HEK293T (cell line): ENCODE data around the gene MAP4K1.
A peak's percentile ranks its signal among the peaks of the same experiment; 100 is the strongest.

ENCODE experiments used
- CTCF ChIA-PET: fragments of 350-600 bp; formaldehyde crosslinking; extraction: SDS; loops from one replicate; lab custom pipeline; 2021; ENCODE audit warnings: antibody characterized with exemption, inconsistent platforms; lab: Yijun Ruan, JAX
- POLR2A ChIA-PET: fragments of 350-600 bp; formaldehyde crosslinking; extraction: SDS; loops from one replicate; lab custom pipeline; 2020; ENCODE audit warnings: antibody characterized with exemption, inconsistent platforms; lab: Yijun Ruan, JAX
- DNase-seq: peaks from one replicate; pipeline ENCODE4 v3.0.0; 2012; ENCODE audit warnings: mixed read lengths; ENCODE audit errors: extremely low spot score
- ARNT ChIP-seq: fragments of 450-650 bp; IDR thresholded peaks from 2 replicates; pipeline ENCODE4 v1.6.1; 2017; ENCODE audit warnings: mild to moderate bottlenecking
- BHLHE40 ChIP-seq: fragments of 450-650 bp; IDR thresholded peaks from 2 replicates; pipeline ENCODE4 v1.6.1; 2016; ENCODE audit warnings: mild to moderate bottlenecking, moderate library complexity, borderline replicate concordance
- CTBP1 ChIP-seq: fragments of 450-650 bp; IDR thresholded peaks from 2 replicates; pipeline ENCODE4 v1.6.1; 2016; ENCODE audit warnings: borderline replicate concordance
- ELF4 ChIP-seq: fragments of 450-650 bp; IDR thresholded peaks from 2 replicates; pipeline ENCODE4 v1.6.1; 2017; ENCODE audit warnings: antibody characterized with exemption
- FOXA1 ChIP-seq: fragments of 450-650 bp; IDR thresholded peaks from 2 replicates; pipeline ENCODE4 v1.6.1; 2016; ENCODE audit warnings: mild to moderate bottlenecking
- FOXK2 ChIP-seq: fragments of 450-650 bp; IDR thresholded peaks from 2 replicates; pipeline ENCODE4 v1.6.1; 2016; ENCODE audit warnings: mild to moderate bottlenecking
- FOXM1 ChIP-seq: fragments of 450-650 bp; IDR thresholded peaks from 2 replicates; pipeline ENCODE4 v1.6.1; 2017; ENCODE audit warnings: mild to moderate bottlenecking, borderline replicate concordance
- HDGF ChIP-seq: fragments of 450-650 bp; IDR thresholded peaks from 2 replicates; pipeline ENCODE4 v1.6.1; 2017; ENCODE audit warnings: antibody characterized with exemption, borderline replicate concordance
- L3MBTL2 ChIP-seq: fragments of 450-650 bp; conservative IDR thresholded peaks from 2 replicates; pipeline ENCODE4 v1.6.1; 2016; ENCODE audit warnings: mild to moderate bottlenecking
- LEF1 ChIP-seq: fragments of 450-650 bp; IDR thresholded peaks from 2 replicates; pipeline ENCODE4 v1.6.1; 2017; ENCODE audit warnings: mild to moderate bottlenecking, borderline replicate concordance
- NFRKB ChIP-seq: fragments of 450-650 bp; IDR thresholded peaks from 2 replicates; pipeline ENCODE4 v1.6.1; 2016; ENCODE audit warnings: mild to moderate bottlenecking, moderate library complexity
- PKNOX1 ChIP-seq: fragments of 450-650 bp; IDR thresholded peaks from 2 replicates; pipeline ENCODE4 v1.6.1; 2016
- SP1 ChIP-seq: fragments of 450-650 bp; IDR thresholded peaks from 2 replicates; pipeline ENCODE4 v1.6.1; 2017
- SUZ12 ChIP-seq: fragments of 450-650 bp; IDR thresholded peaks from 2 replicates; pipeline ENCODE4 v1.6.1; 2016; ENCODE audit warnings: mild to moderate bottlenecking
- TARDBP ChIP-seq: fragments of 450-650 bp; IDR thresholded peaks from 2 replicates; pipeline ENCODE4 v1.6.1; 2016
- ZNF384 ChIP-seq: fragments of 450-650 bp; IDR thresholded peaks from 2 replicates; pipeline ENCODE4 v1.6.1; 2016

Gene MAP4K1

GRCh38 chr19:38648769-38649304 is 31.1 kb upstream of the MAP4K1 start:
- POLR2A ChIA-PET, result interaction anchor here (0.9 to 3.0 kb wide), 7 partner anchors 12 to 251 kb away, joined by 3 to 39 read pairs (median 4); partner anchors contain the start of genes EIF3K, MAP4K1 and NFKBIB
- CTCF ChIA-PET, result no interaction called here
- no peak for TF ChIP-seq SP1
- no peak for TF ChIP-seq ARNT
- TF ChIP-seq BHLHE40, result no peak
- no peak for TF ChIP-seq LEF1
- no peak for TF ChIP-seq FOXA1
- no peak for DNase-seq

- no peak for DNase-seq
- POLR2A ChIA-PET, result interaction anchor here (0.7 to 3.0 kb wide), 11 partner anchors 16 to 282 kb away, joined by 3 to 39 read pairs (median 5); partner anchors contain the start of genes EIF3K, MAP4K1, MRPS12 and NFKBIB
- no peak for TF ChIP-seq FOXK2
- TF ChIP-seq FOXM1, result no peak
- no peak for TF ChIP-seq HDGF
- TF ChIP-seq TARDBP, result no peak
- TF ChIP-seq LEF1, result no peak
- no peak for TF ChIP-seq CTBP1
- CTCF ChIA-PET, result interaction anchor here (1.2 to 2.4 kb wide), 2 partner anchors 14 to 170 kb away, joined by 3 to 19 read pairs; no protein-coding TSS in a partner anchor
Measured at GRCh38 chr19:38647966-38648768, 30.4 kb upstream of the MAP4K1 start.

- peak; percentile 98 for DNase-seq
- ChIA-PET POLR2A (interaction anchor here (0.6 to 3.0 kb wide), 19 partner anchors 9 to 283 kb away, joined by 3 to 39 read pairs (median 3); partner anchors contain the start of genes EIF3K, FAM98C, MAP4K1 and MRPS12), CTCF (interaction anchor here (1.2 to 2.4 kb wide), 2 partner anchors 13 to 169 kb away, joined by 3 to 19 read pairs; no protein-coding TSS in a partner anchor)
- peak; percentile 65; the same call in 1 of the 2 replicates for TF ChIP-seq PKNOX1
- TF ChIP-seq ARNT, result no peak
- peak; percentile 43; the same call in 1 of the 2 replicates for TF ChIP-seq ELF4
Measured at GRCh38 chr19:38647368-38647965, 29.7 kb upstream of the MAP4K1 start, which contains the start of gene ACTN4. Gene ACTN4, plus strand, starts transcription at chr19:38647649. Its CDS starts 97 bp downstream, at chr19:38647746.

GRCh38 chr19:38644719-38645118 is 27.0 kb upstream of the MAP4K1 start:
- CTCF ChIA-PET, result interaction anchor here (1.7 kb wide), 1 partner anchor 10 kb away, joined by 13 read pairs; no protein-coding TSS in a partner anchor
- TF ChIP-seq ELF4 (no peak), FOXM1 (no peak), TARDBP (no peak), SP1 (no peak), HDGF (no peak), LEF1 (no peak), FOXK2 (no peak), CTBP1 (no peak), BHLHE40 (no peak), L3MBTL2 (no peak), PKNOX1 (no peak), FOXA1 (no peak), NFRKB (no peak)
- no peak for DNase-seq
- POLR2A ChIA-PET, result interaction anchor here (1.6 kb wide), 1 partner anchor 26 kb away, joined by 5 read pairs; the partner anchor contains the start of gene EIF3K

GRCh38 chr19:38642176-38642575 is 24.4 kb upstream of the MAP4K1 start:
- CTCF ChIA-PET, result no interaction called here
- no peak for DNase-seq
- no peak for TF ChIP-seq NFRKB
- TF ChIP-seq SP1, result no peak
- no peak for TF ChIP-seq TARDBP
- no peak for TF ChIP-seq BHLHE40
- TF ChIP-seq ELF4, result no peak
- TF ChIP-seq ARNT, result no peak
- no peak for TF ChIP-seq FOXA1
- TF ChIP-seq L3MBTL2, result no peak
- no peak for TF ChIP-seq LEF1
- no peak for TF ChIP-seq PKNOX1
- no peak for TF ChIP-seq SUZ12
- TF ChIP-seq ZNF384, result no peak
- TF ChIP-seq CTBP1, result no peak
- TF ChIP-seq FOXK2, result no peak
- POLR2A ChIA-PET, result interaction anchor here (2.2 kb wide), 1 partner anchor 24 kb away, joined by 13 read pairs; the partner anchor contains the start of gene EIF3K
